Vagina (tissue), 2 donors: Measurements from ENCODE around the gene C19orf38.

Experiments used
- POLR2A ChIP-seq, 2 donors: fragments of 450-650 bp; IDR thresholded peaks; one replicate each; pipeline ENCODE4 v1.6.1; 2017; ENCODE audit warnings: antibody characterized with exemption in 2 of 2, mild to moderate bottlenecking in 2 of 2, moderate library complexity in 2 of 2
- TF ChIP-seq, protein P1 (sequence below), 3 experiments: fragments of 450-650 bp in 2 of 3; fragments of 200-600 bp in 1 of 3; sonication (generic) in 1 of 3; IDR thresholded peaks; one replicate each; pipeline ENCODE4 v1.5.1; 2017 to 2019; ENCODE audit warnings: antibody characterized with exemption in 3 of 3, mild to moderate bottlenecking in 2 of 3, moderate library complexity in 2 of 3

DNA sequence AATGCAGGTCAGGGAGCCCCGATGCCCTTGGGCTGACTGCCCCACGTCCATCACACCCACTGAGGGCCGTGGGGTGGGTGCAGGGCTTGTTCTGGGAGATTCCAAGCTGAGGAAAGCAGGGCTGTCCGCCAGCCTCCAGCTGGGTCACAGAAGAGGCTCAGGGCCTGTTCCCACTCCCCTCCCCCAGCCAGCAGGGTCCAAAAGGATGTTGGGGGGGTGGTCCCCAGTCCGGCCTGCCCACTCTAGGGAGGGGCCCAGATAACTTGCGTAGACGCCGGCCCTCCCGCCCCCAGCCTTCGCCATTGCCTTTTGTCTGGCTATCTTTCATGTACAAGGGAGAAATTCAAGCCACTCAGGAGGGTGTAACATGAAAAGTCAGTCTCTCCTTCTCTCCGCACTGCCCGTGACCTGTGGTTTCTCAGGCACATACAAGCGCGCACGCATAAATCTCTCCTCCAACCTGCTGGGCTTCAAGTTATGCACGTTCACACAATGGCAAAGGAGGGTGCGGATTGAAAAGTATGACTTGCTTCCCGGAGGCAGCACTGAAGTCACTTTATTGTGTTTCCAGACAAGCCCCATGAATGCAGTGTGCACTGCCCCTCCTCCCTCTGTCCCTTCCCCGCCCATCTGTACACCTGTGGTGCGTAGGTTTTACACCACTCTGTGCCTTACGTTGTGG, 43.3 kb downstream of the C19orf38 start:
- no peak for TF ChIP-seq POLR2A (IDR thresholded peaks at IDR 0.05)
- TF ChIP-seq, protein P1, sequence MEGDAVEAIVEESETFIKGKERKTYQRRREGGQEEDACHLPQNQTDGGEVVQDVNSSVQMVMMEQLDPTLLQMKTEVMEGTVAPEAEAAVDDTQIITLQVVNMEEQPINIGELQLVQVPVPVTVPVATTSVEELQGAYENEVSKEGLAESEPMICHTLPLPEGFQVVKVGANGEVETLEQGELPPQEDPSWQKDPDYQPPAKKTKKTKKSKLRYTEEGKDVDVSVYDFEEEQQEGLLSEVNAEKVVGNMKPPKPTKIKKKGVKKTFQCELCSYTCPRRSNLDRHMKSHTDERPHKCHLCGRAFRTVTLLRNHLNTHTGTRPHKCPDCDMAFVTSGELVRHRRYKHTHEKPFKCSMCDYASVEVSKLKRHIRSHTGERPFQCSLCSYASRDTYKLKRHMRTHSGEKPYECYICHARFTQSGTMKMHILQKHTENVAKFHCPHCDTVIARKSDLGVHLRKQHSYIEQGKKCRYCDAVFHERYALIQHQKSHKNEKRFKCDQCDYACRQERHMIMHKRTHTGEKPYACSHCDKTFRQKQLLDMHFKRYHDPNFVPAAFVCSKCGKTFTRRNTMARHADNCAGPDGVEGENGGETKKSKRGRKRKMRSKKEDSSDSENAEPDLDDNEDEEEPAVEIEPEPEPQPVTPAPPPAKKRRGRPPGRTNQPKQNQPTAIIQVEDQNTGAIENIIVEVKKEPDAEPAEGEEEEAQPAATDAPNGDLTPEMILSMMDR (IDR thresholded peaks at IDR 0.05) = no peak
